SJSA1 (cell line): Measurements from ENCODE around the gene DCDC1. TPM values are rescaled to one million over a fixed set of nuclear protein-coding genes. Genes with fewer than 3 reads are reported as not detected.

Experiments used
- DNase-seq, 2 experiments: peaks; one replicate each; pipeline ENCODE4 v3.0.0-alpha.2; 2015 to 2020; ENCODE audit warnings: low spot score in 2 of 2, low read depth in 1 of 2
- H3K27ac ChIP-seq: fragments of 250-450 bp; sonication (Bioruptor Pico); 2 replicates; pipeline ENCODE4 v1.5.1; 2020; ENCODE audit warnings: mild to moderate bottlenecking, moderate library complexity
- H3K27me3 ChIP-seq: fragments of 250-450 bp; sonication (Bioruptor Pico); replicated peaks from 2 replicates; pipeline ENCODE4 v1.5.1; 2020; ENCODE audit warnings: mild to moderate bottlenecking, moderate library complexity
- H3K36me3 ChIP-seq: fragments of 250-450 bp; sonication (Bioruptor Pico); 2 replicates; pipeline ENCODE4 v1.5.1; 2020; ENCODE audit warnings: mild to moderate bottlenecking
- H3K4me1 ChIP-seq: fragments of 250-450 bp; sonication (Bioruptor Pico); replicated peaks from 2 replicates; pipeline ENCODE4 v1.6.1; 2021; ENCODE audit warnings: mild to moderate bottlenecking
- H3K4me3 ChIP-seq: fragments of 250-450 bp; sonication (Bioruptor Pico); 2 replicates; pipeline ENCODE4 v1.5.1; 2020; ENCODE audit warnings: mild to moderate bottlenecking
- H3K9me3 ChIP-seq: fragments of 250-450 bp; sonication (Bioruptor Pico); replicated peaks from 2 replicates; pipeline ENCODE4 v1.5.1; 2020; ENCODE audit warnings: mild to moderate bottlenecking
- total RNA-seq: library from RNA; depleted of rRNA; stranded (reverse); fragments of >200 nt; shearing (Covaris generic); gene quantifications from 2 replicates; pipeline ENCODE4 v1.2.3, GENCODE V29; 2014

DCDC1 gene
- total RNA-seq, 1 experiment from 2014 or later: not detected

DNA sequence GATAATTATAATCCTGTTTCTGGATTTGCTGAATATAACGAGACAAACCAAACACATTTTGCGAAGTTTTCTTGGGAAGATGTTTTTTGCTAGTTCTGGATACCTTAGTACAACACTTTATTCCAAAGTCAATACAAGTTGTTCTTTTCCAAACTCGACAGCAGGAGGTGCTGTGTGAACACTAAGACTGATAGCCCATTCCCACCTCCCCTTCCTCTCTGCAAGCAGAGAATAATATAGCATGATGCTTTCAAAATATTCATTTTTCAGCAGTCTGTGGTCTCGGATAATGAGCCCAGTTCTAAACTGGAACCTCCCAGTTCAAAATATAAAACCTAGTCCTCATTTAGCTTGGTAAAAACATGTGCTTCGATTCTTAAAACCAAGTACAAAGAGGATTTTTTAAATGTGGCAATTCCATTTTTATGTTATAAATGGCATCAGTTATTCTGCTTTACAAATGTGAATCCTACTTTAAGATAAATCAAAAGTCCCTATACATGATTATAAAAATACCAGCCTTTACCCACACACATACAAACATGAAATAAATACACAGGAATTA is 129.1 kb downstream of the DCDC1 start:
- no peaks in the 10 kb centered on the region for H3K27me3 ChIP-seq
- DNase-seq: no peak
- no peaks in the 10 kb centered on the region for H3K9me3 ChIP-seq
- no peaks in the 10 kb centered on the region for H3K36me3 ChIP-seq
- H3K4me3 ChIP-seq: no peak overlapping the region
- H3K27ac ChIP-seq: no peak overlapping the region
- H3K4me1 ChIP-seq: no peaks in the 10 kb centered on the region

GRCh38 chr11:31237819-31238760 is 131.4 kb downstream of the DCDC1 start:
- no peaks in the 10 kb centered on the region for H3K9me3 ChIP-seq
- H3K36me3 ChIP-seq: no peaks in the 10 kb centered on the region
- H3K4me3 ChIP-seq: no peak overlapping the region
- H3K27me3 ChIP-seq: no peaks in the 10 kb centered on the region
- no peak overlapping the region for H3K27ac ChIP-seq
- no peak for DNase-seq
- no peaks in the 10 kb centered on the region for H3K4me1 ChIP-seq

- no peak for DNase-seq
- Histone ChIP-seq H3K4me1 (no peaks in the 10 kb centered on the region), H3K4me3 (no peak overlapping the region), H3K36me3 (no peaks in the 10 kb centered on the region), H3K9me3 (no peaks in the 10 kb centered on the region), H3K27ac (no peak overlapping the region), H3K27me3 (no peaks in the 10 kb centered on the region)
Measured at GRCh38 chr11:31236143-31236542, 133.4 kb downstream of the DCDC1 start.

- Histone ChIP-seq H3K4me1 (no peaks in the 10 kb centered on the region), H3K9me3 (no peaks in the 10 kb centered on the region), H3K36me3 (no peaks in the 10 kb centered on the region), H3K27ac (no peak overlapping the region), H3K27me3 (no peaks in the 10 kb centered on the region), H3K4me3 (no peak overlapping the region)
- no peak for DNase-seq
Measured at GRCh38 chr11:31233425-31233824, 136.1 kb downstream of the DCDC1 start.

DNA sequence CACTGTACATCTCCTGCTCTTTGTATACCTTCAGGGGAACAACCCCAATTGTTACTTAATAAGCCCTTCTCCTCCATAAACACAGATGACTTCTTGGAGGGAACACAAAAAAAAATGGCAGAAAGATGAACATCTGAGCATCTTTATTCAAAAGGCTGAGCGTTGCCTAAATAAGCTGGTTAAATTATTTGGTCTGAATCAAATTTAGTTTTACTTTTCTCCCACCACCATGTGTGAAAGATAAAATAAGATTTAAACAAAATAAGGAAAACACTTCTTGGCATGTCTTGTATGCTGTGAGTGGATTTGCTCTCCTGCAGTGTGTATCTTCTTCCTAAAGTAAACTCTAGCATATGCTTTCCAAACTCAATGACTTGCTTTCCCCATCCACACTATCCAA is 137.9 kb downstream of the DCDC1 start:
- H3K4me3 ChIP-seq: no peak overlapping the region

DNA sequence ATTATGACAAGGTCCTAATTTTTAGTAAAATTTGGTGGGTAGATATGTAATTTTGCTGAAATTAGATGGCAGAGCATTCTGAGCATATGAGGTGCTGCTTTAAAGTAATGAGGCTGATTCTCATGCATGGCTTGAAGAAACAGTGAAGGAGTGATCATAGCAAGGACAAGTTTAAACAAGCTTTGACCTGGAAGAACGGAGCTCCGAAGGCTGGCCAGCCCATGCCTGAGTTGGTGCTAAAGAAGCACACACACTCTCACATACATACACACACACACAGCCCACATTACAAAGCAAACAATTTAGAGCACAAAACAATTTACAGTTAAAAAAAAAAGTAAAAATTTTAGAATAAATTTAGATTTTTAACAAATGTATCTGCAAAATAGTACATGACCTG is 150.7 kb downstream of the DCDC1 start:
- Histone ChIP-seq H3K36me3 (no peaks in the 10 kb centered on the region), H3K27ac (no peak overlapping the region), H3K9me3 (no peaks in the 10 kb centered on the region), H3K4me3 (no peak overlapping the region), H3K27me3 (no peaks in the 10 kb centered on the region), H3K4me1 (no peaks in the 10 kb centered on the region)
- DNase-seq: no peak

More for the DNA sequence above, 137.9 kb downstream of the DCDC1 start:
- Histone ChIP-seq H3K27me3 (no peaks in the 10 kb centered on the region), H3K4me1 (no peaks in the 10 kb centered on the region), H3K27ac (no peak overlapping the region), H3K36me3 (no peaks in the 10 kb centered on the region), H3K9me3 (no peaks in the 10 kb centered on the region)
- no peak for DNase-seq

- H3K27ac ChIP-seq: no peak overlapping the region
- DNase-seq: no peak
- H3K27me3 ChIP-seq: no peaks in the 10 kb centered on the region
- no peaks in the 10 kb centered on the region for H3K9me3 ChIP-seq
- H3K4me3 ChIP-seq: no peak overlapping the region
- no peaks in the 10 kb centered on the region for H3K4me1 ChIP-seq
- no peaks in the 10 kb centered on the region for H3K36me3 ChIP-seq
Measured at GRCh38 chr11:31214372-31214771, 155.2 kb downstream of the DCDC1 start.

DNA sequence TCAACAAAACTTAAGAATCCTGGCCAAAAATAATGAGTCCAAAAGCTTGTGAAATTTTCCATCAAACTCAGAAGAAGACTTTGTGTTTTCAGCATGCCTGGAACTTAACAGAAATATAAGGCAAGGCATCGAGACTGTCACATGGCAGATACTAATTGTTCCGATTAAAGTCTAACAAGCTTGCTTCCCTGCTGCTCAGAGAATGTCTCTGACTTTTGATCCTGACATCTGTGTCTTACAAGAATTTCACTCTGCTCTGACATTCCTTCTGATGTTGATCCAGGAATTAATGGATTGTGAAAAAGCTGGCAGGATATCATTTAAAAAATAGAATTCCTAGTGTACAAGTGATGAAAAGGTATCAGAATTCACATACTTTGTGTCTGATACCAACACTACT is 170.2 kb downstream of the DCDC1 start:
- no peaks in the 10 kb centered on the region for H3K27me3 ChIP-seq
- no peak overlapping the region for H3K4me3 ChIP-seq
- H3K4me1 ChIP-seq: no peaks in the 10 kb centered on the region
- H3K9me3 ChIP-seq: no peaks in the 10 kb centered on the region
- H3K36me3 ChIP-seq: no peaks in the 10 kb centered on the region
- no peak for DNase-seq
- H3K27ac ChIP-seq: no peak overlapping the region

GRCh38 chr11:31173926-31174680 is 195.4 kb downstream of the DCDC1 start:
- no peak overlapping the region for H3K27ac ChIP-seq
- no peaks in the 10 kb centered on the region for H3K27me3 ChIP-seq
- H3K36me3 ChIP-seq: no peaks in the 10 kb centered on the region
- no peak for DNase-seq
- H3K4me1 ChIP-seq: no peaks in the 10 kb centered on the region
- no peak overlapping the region for H3K4me3 ChIP-seq
- H3K9me3 ChIP-seq: no peaks in the 10 kb centered on the region

GRCh38 chr11:31160504-31161422 is 208.8 kb downstream of the DCDC1 start:
- DNase-seq: no peak
- H3K27me3 ChIP-seq: no peaks in the 10 kb centered on the region

GRCh38 chr11:31150841-31151240 is 218.7 kb downstream of the DCDC1 start:
- H3K27ac ChIP-seq: no peak overlapping the region
- no peak overlapping the region for H3K4me3 ChIP-seq
- H3K27me3 ChIP-seq: no peaks in the 10 kb centered on the region
- no peaks in the 10 kb centered on the region for H3K9me3 ChIP-seq
- no peaks in the 10 kb centered on the region for H3K36me3 ChIP-seq
- H3K4me1 ChIP-seq: no peaks in the 10 kb centered on the region
- DNase-seq: no peak

More at GRCh38 chr11:31160504-31161422, 208.8 kb downstream of the DCDC1 start:
- no peak overlapping the region for H3K4me3 ChIP-seq
- no peaks in the 10 kb centered on the region for H3K9me3 ChIP-seq
- no peaks in the 10 kb centered on the region for H3K4me1 ChIP-seq
- no peak overlapping the region for H3K27ac ChIP-seq
- H3K36me3 ChIP-seq: no peaks in the 10 kb centered on the region

DNA sequence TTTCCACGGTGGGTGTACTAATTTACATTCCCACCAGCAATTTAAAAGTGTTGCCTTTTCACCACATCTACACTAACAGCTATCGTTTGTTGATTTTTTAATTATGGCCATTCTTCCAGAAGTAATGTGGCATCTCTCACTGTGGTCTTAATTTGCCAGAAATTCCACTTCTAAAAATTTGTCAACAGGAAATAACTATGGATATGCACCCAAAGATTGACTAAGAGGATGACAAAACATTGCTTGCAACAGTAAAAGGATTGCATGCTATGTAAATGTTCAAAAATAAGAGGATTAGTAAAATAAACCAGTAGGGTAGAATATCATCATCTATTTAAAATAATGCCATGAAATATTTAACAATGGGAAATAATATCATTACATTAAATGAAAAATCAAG is 219.5 kb downstream of the DCDC1 start:
- Histone ChIP-seq H3K27ac (no peak overlapping the region), H3K36me3 (no peaks in the 10 kb centered on the region), H3K27me3 (no peaks in the 10 kb centered on the region), H3K4me1 (no peaks in the 10 kb centered on the region), H3K4me3 (no peak overlapping the region), H3K9me3 (no peaks in the 10 kb centered on the region)
- no peak for DNase-seq

- Histone ChIP-seq H3K36me3 (no peaks in the 10 kb centered on the region), H3K4me3 (no peak overlapping the region), H3K27me3 (no peaks in the 10 kb centered on the region), H3K9me3 (no peaks in the 10 kb centered on the region), H3K4me1 (no peaks in the 10 kb centered on the region), H3K27ac (no peak overlapping the region)
- DNase-seq: no peak
Measured at GRCh38 chr11:31141789-31142188, 227.8 kb downstream of the DCDC1 start.
